GM23248 (cell line): ENCODE results near the gene TREML4. TPM values are rescaled to one million over a fixed set of nuclear protein-coding genes. Genes with fewer than 3 reads are reported as not detected.

Experiments used
- DNase-seq: peaks from one replicate; pipeline ENCODE4 v3.0.0-alpha.2; 2015
- H2AFZ ChIP-seq: fragments of 200-600 bp; sonication (generic); 2 replicates; pipeline ENCODE4 v1.6.1; 2016; ENCODE audit warnings: antibody characterized with exemption
- H3F3A ChIP-seq: fragments of 200-600 bp; sonication (generic); 2 replicates; pipeline ENCODE4 v1.6.1; 2016; ENCODE audit warnings: mild to moderate bottlenecking, antibody characterized with exemption, mixed run types; ENCODE audit not compliant: insufficient read depth
- H3K27ac ChIP-seq: fragments of 200-600 bp; sonication (generic); 2 replicates; pipeline ENCODE4 v1.5.1; 2016; ENCODE audit warnings: mild to moderate bottlenecking
- H3K27me3 ChIP-seq: fragments of 200-600 bp; sonication (generic); replicated peaks from 2 replicates; pipeline ENCODE4 v1.6.1; 2016; ENCODE audit warnings: mild to moderate bottlenecking; ENCODE audit not compliant: insufficient read depth
- H3K36me3 ChIP-seq: fragments of 200-600 bp; sonication (generic); 2 replicates; pipeline ENCODE4 v1.6.1; 2016; ENCODE audit warnings: low read depth, mild to moderate bottlenecking
- H3K4me1 ChIP-seq: fragments of 200-600 bp; sonication (generic); 2 replicates; pipeline ENCODE4 v1.6.1; 2016; ENCODE audit warnings: mild to moderate bottlenecking; ENCODE audit not compliant: insufficient read depth
- H3K4me2 ChIP-seq: fragments of 200-600 bp; sonication (generic); one replicate; pipeline ENCODE4 v1.6.1; 2016; ENCODE audit warnings: mild to moderate bottlenecking; ENCODE audit not compliant: unreplicated experiment
- H3K4me3 ChIP-seq: fragments of 200-600 bp; sonication (generic); 2 replicates; pipeline ENCODE4 v1.5.1; 2016; ENCODE audit warnings: mild to moderate bottlenecking
- H3K79me2 ChIP-seq: fragments of 200-600 bp; sonication (generic); 2 replicates; pipeline ENCODE4 v1.6.1; 2016; ENCODE audit warnings: mild to moderate bottlenecking; ENCODE audit not compliant: insufficient read depth
- H3K9ac ChIP-seq: fragments of 200-600 bp; sonication (generic); 2 replicates; pipeline ENCODE4 v1.6.1; 2016; ENCODE audit warnings: mild to moderate bottlenecking
- H3K9me2 ChIP-seq: fragments of 200-600 bp; sonication (generic); 2 replicates; pipeline ENCODE4 v1.6.1; 2016; ENCODE audit warnings: mixed run types, mild to moderate bottlenecking, moderate library complexity; ENCODE audit not compliant: insufficient read depth
- H3K9me3 ChIP-seq: fragments of 200-600 bp; sonication (generic); one replicate; pipeline ENCODE4 v1.6.1; 2017; ENCODE audit warnings: low read depth
- H4K20me1 ChIP-seq: fragments of 200-600 bp; sonication (generic); 2 replicates; pipeline ENCODE4 v1.6.0; 2016; ENCODE audit not compliant: insufficient read depth
- EZH2 ChIP-seq: fragments of 200-600 bp; sonication (generic); IDR thresholded peaks from 2 replicates; pipeline ENCODE4 v1.6.1; 2018; ENCODE audit warnings: antibody characterized with exemption, mild to moderate bottlenecking; ENCODE audit not compliant: insufficient read depth, poor library complexity, severe bottlenecking
- EZH2phosphoT487 ChIP-seq: fragments of 200-600 bp; sonication (generic); IDR thresholded peaks from 2 replicates; pipeline ENCODE4 v1.6.1; 2018; ENCODE audit warnings: antibody characterized with exemption, moderate library complexity, mild to moderate bottlenecking, low read depth; ENCODE audit not compliant: insufficient read depth
- WGBS, 2 experiments: methylation state at CpG; one replicate each; pipeline ENCODE4 v1.1.6; 2015 to 2017; ENCODE audit warnings: low lambda C conversion rate in 2 of 2, low coverage in 1 of 2; ENCODE audit errors: missing lambda C conversion rate in 2 of 2; 5-methylcytosine and 5-hydroxymethylcytosine counted together
- in situ Hi-C: fragments of 300-500 bp; cut with MboI; formaldehyde crosslinking; loops from 2 replicates; pipeline ENCODE4 v1.15.0; 2020
- polyA plus RNA-seq: library from polyadenylated mRNA; unstranded; fragments of >200 nt; fragmentation: Nextera tagmentation; extraction: Ambion mirVana; gene quantifications from 2 replicates; pipeline ENCODE4 v1.2.1, GENCODE V29; 2016
- total RNA-seq: library from RNA; depleted of rRNA; stranded (reverse); fragments of >200 nt; shearing (Covaris generic); gene quantifications from 2 replicates; pipeline ENCODE4 v1.2.3, GENCODE V29; 2014

The TREML4 gene
- total and polyA plus RNA-seq, 2 experiments from 2014 or later = not detected

DNA sequence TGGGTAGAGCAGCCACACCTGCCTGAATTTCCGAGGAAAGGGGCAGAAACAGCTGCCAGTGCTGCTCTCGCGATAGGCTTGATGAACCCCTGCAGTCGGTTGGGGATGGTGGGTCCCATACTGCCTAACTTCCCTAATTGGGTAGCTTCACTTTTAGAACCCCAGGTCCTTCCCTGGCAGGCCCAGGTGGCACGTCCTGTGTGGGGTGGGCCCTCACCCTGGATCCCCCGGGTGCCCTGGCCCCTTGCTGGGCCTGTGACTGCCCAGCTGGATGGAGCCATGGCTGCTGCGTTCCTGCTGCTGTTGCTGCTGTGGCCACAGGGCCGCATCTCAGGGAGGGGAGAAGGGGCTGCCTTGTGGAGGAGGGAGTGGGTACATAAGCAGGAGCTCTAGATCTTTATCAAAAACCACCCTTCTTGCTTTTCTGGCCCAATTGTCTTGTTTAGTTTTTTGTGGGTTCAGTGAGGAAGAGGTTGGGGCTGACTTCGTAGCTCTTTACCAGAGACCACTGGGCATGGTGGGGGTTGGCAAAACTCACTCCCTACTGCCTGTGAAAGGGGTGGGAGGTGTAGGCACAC is 19.2 kb downstream of the TREML4 start:
- no peaks in the 10 kb centered on the region for H3K79me2 ChIP-seq
- H3K9ac ChIP-seq = no peak overlapping the region
- no peak overlapping the region for H3K4me3 ChIP-seq
- no peak for TF ChIP-seq EZH2phosphoT487
- TF ChIP-seq EZH2 = no peak
- in situ Hi-C loops = no loop called here
- no peak for DNase-seq
- H3K27ac ChIP-seq = no peak overlapping the region
- no peak overlapping the region for H3K4me2 ChIP-seq
- no peaks in the 10 kb centered on the region for H3K27me3 ChIP-seq
- no peaks in the 10 kb centered on the region for H3K4me1 ChIP-seq
- no peaks in the 10 kb centered on the region for H4K20me1 ChIP-seq
- no peaks in the 10 kb centered on the region for H3K9me2 ChIP-seq
- H2AFZ ChIP-seq = no peak overlapping the region
- no peaks in the 10 kb centered on the region for H3K9me3 ChIP-seq
- H3K36me3 ChIP-seq = no peaks in the 10 kb centered on the region
- no peaks in the 10 kb centered on the region for H3F3A ChIP-seq
- 53 to 56% methylated on average over 8 to 9 of the region's 9 CpGs for WGBS, 2 experiments

DNA sequence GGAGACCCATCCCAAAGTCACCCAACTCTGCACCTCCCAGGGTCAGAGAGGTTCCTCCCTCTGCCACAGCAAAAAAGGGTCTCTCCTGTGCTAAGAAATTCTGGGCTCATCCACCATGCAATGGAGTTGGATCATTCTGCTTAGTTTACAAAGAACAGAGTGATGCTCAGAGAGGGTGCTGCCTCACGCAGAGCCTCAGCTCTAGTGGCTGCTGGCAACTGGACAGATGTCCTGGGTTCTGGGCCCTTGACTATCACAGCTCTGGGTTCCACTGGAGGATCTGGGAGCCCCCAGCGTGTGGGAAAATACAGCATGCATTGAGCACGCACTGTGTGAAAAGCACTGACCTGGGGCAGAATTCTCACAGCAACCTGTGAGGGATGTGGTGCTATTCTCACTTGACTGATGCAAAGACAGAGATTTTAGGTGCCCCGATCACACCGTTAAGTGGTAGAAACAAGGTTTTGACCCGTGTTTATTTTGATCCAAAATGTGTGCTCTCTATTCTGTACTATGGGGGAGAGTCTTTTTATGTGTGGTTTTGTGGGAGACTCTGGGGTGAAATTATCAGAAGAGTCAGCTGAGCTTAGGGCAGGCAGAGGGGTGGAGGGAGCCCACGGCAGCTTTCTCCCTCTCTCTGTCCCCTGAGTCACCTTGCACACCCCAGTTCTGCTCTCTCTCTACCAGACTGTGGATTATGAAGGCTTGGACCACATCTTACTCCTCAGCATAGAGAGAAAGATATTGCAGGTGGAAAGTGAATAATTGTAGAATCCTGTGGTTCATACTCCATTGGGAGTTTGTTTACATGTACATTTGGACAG is 19.9 kb downstream of the TREML4 start:
- TF ChIP-seq EZH2phosphoT487 = no peak
- no peak for TF ChIP-seq EZH2
- H3K36me3 ChIP-seq = no peaks in the 10 kb centered on the region
- no peak overlapping the region for H2AFZ ChIP-seq
- WGBS, 2 experiments = 29 to 47% methylated on average over 7 of the region's 7 CpGs
- H3K27me3 ChIP-seq = no peaks in the 10 kb centered on the region
- H3K9me2 ChIP-seq = no peaks in the 10 kb centered on the region
- H3K4me3 ChIP-seq = no peak overlapping the region
- no peak overlapping the region for H3K4me2 ChIP-seq
- no peaks in the 10 kb centered on the region for H3K9me3 ChIP-seq
- H3K79me2 ChIP-seq = no peaks in the 10 kb centered on the region
- H3F3A ChIP-seq = no peaks in the 10 kb centered on the region
- in situ Hi-C loops = no loop called here
- no peaks in the 10 kb centered on the region for H4K20me1 ChIP-seq
- no peak overlapping the region for H3K9ac ChIP-seq
- no peak overlapping the region for H3K27ac ChIP-seq
- H3K4me1 ChIP-seq = no peaks in the 10 kb centered on the region
- DNase-seq = no peak

DNA sequence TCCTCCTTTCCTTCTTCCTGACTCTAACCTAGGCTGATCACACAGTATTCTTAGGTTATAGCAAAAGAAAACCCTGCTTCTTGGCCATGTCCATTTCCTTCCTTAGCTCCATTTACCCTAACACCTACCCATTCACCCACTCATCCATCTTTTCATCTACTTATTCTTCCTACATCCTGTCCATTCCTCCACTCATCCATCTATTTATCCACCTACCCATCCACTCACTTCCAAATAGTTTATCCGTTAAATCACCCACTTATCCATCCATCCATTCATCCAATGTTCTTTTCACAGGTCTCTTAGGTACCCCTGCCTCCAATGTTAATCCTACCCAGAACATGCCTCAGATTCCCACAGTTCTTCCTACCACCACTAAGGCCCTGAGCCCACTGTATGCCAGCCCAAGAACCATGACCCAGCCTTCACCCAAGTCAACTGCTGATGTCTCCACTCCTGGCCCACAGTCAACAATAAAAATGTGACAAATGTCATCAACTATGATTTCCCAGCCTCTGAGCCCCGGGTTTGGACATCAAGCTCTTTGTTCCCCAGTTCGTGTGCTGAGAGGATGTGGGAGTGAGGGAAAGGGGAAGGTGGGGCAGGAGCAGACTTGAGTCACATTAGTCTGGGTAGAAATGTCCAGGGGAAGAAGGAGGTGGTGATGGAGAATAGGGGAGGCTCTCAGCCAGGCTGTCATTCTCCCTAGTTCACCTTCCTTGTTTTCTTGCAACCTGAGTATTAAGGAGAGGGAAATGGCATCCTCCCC is 24.4 kb downstream of the TREML4 start:
- WGBS, 2 experiments = 22 to 26% methylated on average over 3 of the region's 3 CpGs
- Histone ChIP-seq H3K79me2 (no peaks in the 10 kb centered on the region), H3K4me1 (no peaks in the 10 kb centered on the region), H3K9ac (no peak overlapping the region), H3K9me3 (no peaks in the 10 kb centered on the region), H3K4me2 (no peak overlapping the region), H3K4me3 (no peak overlapping the region), H3K27me3 (no peaks in the 10 kb centered on the region), H3K27ac (no peak overlapping the region), H4K20me1 (no peaks in the 10 kb centered on the region), H3K36me3 (no peaks in the 10 kb centered on the region), H3F3A (no peaks in the 10 kb centered on the region), H2AFZ (no peak overlapping the region), H3K9me2 (no peaks in the 10 kb centered on the region)
- DNase-seq = no peak
- in situ Hi-C loops = no loop called here
- TF ChIP-seq EZH2 (no peak), EZH2phosphoT487 (no peak)

DNA sequence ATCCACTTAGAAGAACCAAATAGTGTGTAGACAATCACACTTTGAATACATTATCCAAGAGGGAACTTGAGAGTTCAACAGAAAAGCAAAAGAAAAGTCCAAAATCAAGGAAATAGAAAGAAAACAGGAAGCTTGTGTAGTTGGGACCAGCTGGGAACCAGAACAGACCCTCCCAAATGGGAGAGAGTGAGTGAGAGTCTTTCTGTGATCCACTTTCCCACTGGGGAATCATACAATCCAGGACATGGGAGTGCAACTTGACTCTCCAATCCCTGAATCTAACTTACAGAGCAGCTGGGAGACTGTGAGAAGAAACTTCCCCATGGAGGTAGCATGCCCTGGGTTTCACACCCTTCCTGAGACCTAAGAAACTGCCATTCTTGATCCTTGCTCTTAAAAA is 27.0 kb downstream of the TREML4 start:
- no peaks in the 10 kb centered on the region for H3K9me3 ChIP-seq
- no peaks in the 10 kb centered on the region for H4K20me1 ChIP-seq
- H3K27me3 ChIP-seq = no peaks in the 10 kb centered on the region
- DNase-seq = no peak
- in situ Hi-C loops = no loop called here
- TF ChIP-seq EZH2 (no peak), EZH2phosphoT487 (no peak)
- H3K36me3 ChIP-seq = no peaks in the 10 kb centered on the region
- H3K79me2 ChIP-seq = no peaks in the 10 kb centered on the region
- H3K4me2 ChIP-seq = no peak overlapping the region
- H3K4me1 ChIP-seq = no peaks in the 10 kb centered on the region
- H3K9me2 ChIP-seq = no peaks in the 10 kb centered on the region
- H3F3A ChIP-seq = no peaks in the 10 kb centered on the region
- H3K9ac ChIP-seq = no peak overlapping the region
- no peak overlapping the region for H2AFZ ChIP-seq
- no peak overlapping the region for H3K27ac ChIP-seq
- no peak overlapping the region for H3K4me3 ChIP-seq
